ENCODE data around the gene APBB1IP.
"Not testable (repeated sequence)": the region's sequence is repeated elsewhere in the genome, so short reads cannot be mapped to it uniquely, and the experiment has no call there.

APBB1IP gene

DNA sequence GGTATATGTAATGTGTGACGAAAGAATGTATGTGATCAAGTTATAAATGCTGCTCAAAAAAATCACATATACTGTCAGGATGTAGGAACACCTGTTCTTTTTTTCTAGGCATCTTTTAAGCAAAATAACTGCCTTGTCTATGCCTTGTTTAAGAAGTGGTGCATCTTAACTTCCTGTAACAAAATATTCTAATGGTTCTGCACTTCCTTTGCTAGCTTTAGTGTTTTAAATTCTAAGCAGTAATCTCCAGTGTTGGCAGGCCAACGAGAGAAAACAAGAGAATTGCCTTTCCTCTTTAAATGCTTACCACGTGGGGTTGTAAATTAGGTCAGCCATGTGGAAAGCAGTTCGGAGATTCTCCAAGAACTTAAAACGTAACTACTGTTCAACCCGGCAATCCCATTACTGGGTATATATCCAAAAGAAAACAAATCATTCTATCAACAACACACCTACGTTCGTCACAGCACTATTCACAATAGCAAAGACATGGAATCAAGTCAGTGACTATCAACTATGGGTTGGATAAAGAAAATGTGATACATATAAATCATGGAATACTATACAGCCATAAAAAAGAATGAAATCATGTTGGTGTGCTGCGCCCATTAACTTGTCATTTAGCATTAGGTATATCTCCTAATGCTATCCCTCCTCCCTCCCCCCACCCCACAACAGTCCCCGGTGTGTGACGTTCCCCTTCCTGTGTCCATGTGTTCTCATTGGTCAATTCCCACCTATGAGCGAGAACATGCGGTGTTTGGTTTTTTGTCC is 166.4 kb downstream of the APBB1IP start:
- not testable (repeated sequence) for H3K4me1 ChIP-seq (ENCODE audit: insufficient read depth, low read length, poor library complexity, severe bottlenecking); H2AFZ ChIP-seq (ENCODE audit: low read length)

GRCh38 chr10:26606389-26606877 is 168.3 kb downstream of the APBB1IP start:
- TF ChIP-seq, protein P1, sequence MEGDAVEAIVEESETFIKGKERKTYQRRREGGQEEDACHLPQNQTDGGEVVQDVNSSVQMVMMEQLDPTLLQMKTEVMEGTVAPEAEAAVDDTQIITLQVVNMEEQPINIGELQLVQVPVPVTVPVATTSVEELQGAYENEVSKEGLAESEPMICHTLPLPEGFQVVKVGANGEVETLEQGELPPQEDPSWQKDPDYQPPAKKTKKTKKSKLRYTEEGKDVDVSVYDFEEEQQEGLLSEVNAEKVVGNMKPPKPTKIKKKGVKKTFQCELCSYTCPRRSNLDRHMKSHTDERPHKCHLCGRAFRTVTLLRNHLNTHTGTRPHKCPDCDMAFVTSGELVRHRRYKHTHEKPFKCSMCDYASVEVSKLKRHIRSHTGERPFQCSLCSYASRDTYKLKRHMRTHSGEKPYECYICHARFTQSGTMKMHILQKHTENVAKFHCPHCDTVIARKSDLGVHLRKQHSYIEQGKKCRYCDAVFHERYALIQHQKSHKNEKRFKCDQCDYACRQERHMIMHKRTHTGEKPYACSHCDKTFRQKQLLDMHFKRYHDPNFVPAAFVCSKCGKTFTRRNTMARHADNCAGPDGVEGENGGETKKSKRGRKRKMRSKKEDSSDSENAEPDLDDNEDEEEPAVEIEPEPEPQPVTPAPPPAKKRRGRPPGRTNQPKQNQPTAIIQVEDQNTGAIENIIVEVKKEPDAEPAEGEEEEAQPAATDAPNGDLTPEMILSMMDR (conservative IDR thresholded peaks at IDR 0.05; ENCODE audit: low read length) = peak; percentile 55
- H3K9me2 ChIP-seq (replicated peaks; ENCODE audit: low read depth, low read length); H3F3A ChIP-seq (ENCODE audit: low read depth); H3K27me3 ChIP-seq (ENCODE audit: insufficient read depth, low read length, poor library complexity, severe bottlenecking); H3K79me2 ChIP-seq (ENCODE audit: insufficient read depth, low read length); H3K36me3 ChIP-seq (ENCODE audit: insufficient read depth, low read length); H3K9ac ChIP-seq (ENCODE audit: low read depth, low read length, poor library complexity, severe bottlenecking); H3K4me1 ChIP-seq (ENCODE audit: insufficient read depth, low read length, poor library complexity, severe bottlenecking); H4K20me1 ChIP-seq (ENCODE audit: insufficient read depth, low read length, poor library complexity, severe bottlenecking); H3K4me3 ChIP-seq (ENCODE audit: low read length, poor library complexity, severe bottlenecking); H2AFZ ChIP-seq (ENCODE audit: low read length); H3K4me2 ChIP-seq (ENCODE audit: low read depth, low read length, poor library complexity, severe bottlenecking); H3K9me3 ChIP-seq (ENCODE audit: insufficient read depth, low read depth, low read length): not testable (repeated sequence)

More for the DNA sequence above, 166.4 kb downstream of the APBB1IP start:
- H3K4me3 ChIP-seq (ENCODE audit: low read length, poor library complexity, severe bottlenecking); H3K9me3 ChIP-seq (ENCODE audit: insufficient read depth, low read depth, low read length); H3K9me2 ChIP-seq (replicated peaks; ENCODE audit: low read depth, low read length); H3K79me2 ChIP-seq (ENCODE audit: insufficient read depth, low read length); H3K9ac ChIP-seq (ENCODE audit: low read depth, low read length, poor library complexity, severe bottlenecking); H3K4me2 ChIP-seq (ENCODE audit: low read depth, low read length, poor library complexity, severe bottlenecking); H3K27me3 ChIP-seq (ENCODE audit: insufficient read depth, low read length, poor library complexity, severe bottlenecking); H4K20me1 ChIP-seq (ENCODE audit: insufficient read depth, low read length, poor library complexity, severe bottlenecking); H3K36me3 ChIP-seq (ENCODE audit: insufficient read depth, low read length); H3F3A ChIP-seq (ENCODE audit: low read depth): not testable (repeated sequence)

DNA sequence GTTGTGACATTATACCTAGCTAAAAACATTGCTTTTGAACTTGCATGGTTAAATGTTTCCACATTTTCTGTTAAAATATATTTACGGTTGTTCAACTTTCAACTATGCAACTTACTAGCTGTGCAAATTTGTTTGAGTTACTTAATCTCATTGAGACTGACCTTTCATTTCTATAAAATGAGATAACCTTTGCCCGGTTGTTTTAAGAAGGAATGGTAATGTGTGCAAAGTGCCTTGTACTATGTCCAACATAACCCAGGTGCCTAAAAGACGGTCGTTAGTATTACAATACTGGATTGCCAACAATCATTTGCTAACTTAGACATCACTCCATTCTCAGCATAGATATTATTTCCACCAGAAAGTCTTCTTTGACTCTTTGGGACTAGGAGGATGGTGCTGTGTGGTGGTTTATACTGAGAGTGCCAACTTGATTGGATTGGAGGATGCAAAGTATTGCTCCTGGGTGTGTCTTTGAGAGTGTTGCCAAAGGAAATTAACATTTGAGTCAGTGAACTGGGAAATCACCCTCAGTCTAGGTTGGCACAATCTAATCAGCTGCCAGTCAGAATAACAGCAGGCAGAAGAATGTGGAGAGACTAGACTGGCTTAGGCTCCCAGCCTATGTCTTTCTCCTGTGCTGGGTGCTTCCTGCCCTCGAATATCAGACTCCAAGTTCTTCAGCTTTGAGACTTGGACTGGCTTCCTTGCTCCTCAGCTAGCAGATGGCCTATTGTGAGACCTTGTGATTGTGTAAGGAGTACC is 174.2 kb downstream of the APBB1IP start:
- Histone ChIP-seq H2AFZ (ENCODE audit: low read length) (no peak overlapping the region), H4K20me1 (ENCODE audit: insufficient read depth, low read length, poor library complexity, severe bottlenecking) (no peaks in the 10 kb centered on the region), H3K9ac (ENCODE audit: low read depth, low read length, poor library complexity, severe bottlenecking) (no peak overlapping the region), H3K9me3 (ENCODE audit: insufficient read depth, low read depth, low read length) (no peaks in the 10 kb centered on the region), H3K36me3 (ENCODE audit: insufficient read depth, low read length) (no peaks in the 10 kb centered on the region), H3F3A (ENCODE audit: low read depth) (no peaks in the 10 kb centered on the region), H3K4me2 (ENCODE audit: low read depth, low read length, poor library complexity, severe bottlenecking) (no peak overlapping the region), H3K9me2 (replicated peaks; ENCODE audit: low read depth, low read length) (no peaks in the 10 kb centered on the region), H3K4me1 (ENCODE audit: insufficient read depth, low read length, poor library complexity, severe bottlenecking) (no peaks in the 10 kb centered on the region), H3K4me3 (ENCODE audit: low read length, poor library complexity, severe bottlenecking) (no peak overlapping the region), H3K27me3 (ENCODE audit: insufficient read depth, low read length, poor library complexity, severe bottlenecking) (no peaks in the 10 kb centered on the region), H3K79me2 (ENCODE audit: insufficient read depth, low read length) (no peaks in the 10 kb centered on the region)
- no peak for TF ChIP-seq EZH2phosphoT487 (IDR thresholded peaks at IDR 0.05; ENCODE audit: borderline replicate concordance)
- TF ChIP-seq, protein P1 (conservative IDR thresholded peaks at IDR 0.05; ENCODE audit: low read length) = no peak

Measured in Loucy (cell line).